K562 (cell line): ENCODE data around the gene REEP3. TPM values are rescaled to one million over a fixed set of nuclear protein-coding genes. Genes with fewer than 3 reads are reported as not detected.

Source experiments
- BCOR ChIP-seq: fragments of 450-650 bp; IDR thresholded peaks from 2 replicates; pipeline ENCODE4 v1.6.1; 2016
- EGR1 ChIP-seq: fragments of 450-650 bp; conservative IDR thresholded peaks from 2 replicates; pipeline ENCODE4 v1.6.1; 2017; ENCODE audit warnings: mild to moderate bottlenecking
- KLF16 ChIP-seq: IDR thresholded peaks from 2 replicates; pipeline ENCODE4 v1.6.1; 2016; ENCODE audit warnings: antibody characterized with exemption
- MEIS2 ChIP-seq: fragments of 450-650 bp; IDR thresholded peaks from 2 replicates; pipeline ENCODE4 v1.6.1; 2014; ENCODE audit warnings: mild to moderate bottlenecking; ENCODE audit not compliant: partially characterized antibody
- MTA2 ChIP-seq: fragments of 450-650 bp; IDR thresholded peaks from 2 replicates; pipeline ENCODE4 v1.6.1; 2016; ENCODE audit warnings: low read depth
- NBN ChIP-seq: fragments of 450-650 bp; IDR thresholded peaks from 2 replicates; pipeline ENCODE4 v1.6.1; 2016; ENCODE audit warnings: low read depth, mild to moderate bottlenecking
- POLR2A ChIP-seq: fragments of 450-650 bp; conservative IDR thresholded peaks from 2 replicates; pipeline ENCODE4 v1.6.1; 2016
- ZKSCAN8 ChIP-seq: fragments of 200-800 bp; sonication (Bioruptor generic); IDR thresholded peaks from 2 replicates; pipeline ENCODE4 v1.6.1; 2016; ENCODE audit warnings: missing genetic modification characterization, missing compliant biosample characterization
- ZNF253 ChIP-seq: fragments of 250-450 bp; sonication (Bioruptor Pico); conservative IDR thresholded peaks from 2 replicates; pipeline ENCODE4 v1.6.1; 2021; ENCODE audit warnings: mild to moderate bottlenecking
- polyA plus RNA-seq, 8 experiments: library from polyadenylated mRNA; depleted of rRNA in 4 of 8; stranded (reverse) in 5 of 8; unstranded in 3 of 8; fragments of >200 nt; fragmentation: Nextera tagmentation in 2 of 8; fragmentation: Illumina TruSeq in 1 of 8; extraction: Ambion mirVana in 2 of 8; extraction: Trizol in 1 of 8; gene quantifications; 2 replicates each; pipeline versions ENCODE4 v1.2.1 to v1.2.3, GENCODE V29; 2011 to 2014; ENCODE audit warnings: inconsistent platforms in 1 of 8, missing spikeins in 1 of 8
- total RNA-seq, 7 experiments: library from RNA; depleted of rRNA in 6 of 7; stranded (reverse); fragments of >200 nt in 6 of 7; fragmentation: Illumina TruSeq in 2 of 7; extraction: Trizol in 2 of 7; gene quantifications; 2 replicates each; pipeline versions ENCODE4 v1.2.1 to v1.2.3, GENCODE V29; 2011 to 2021; ENCODE audit warnings: low replicate concordance in 1 of 7
- TF ChIP-seq, protein P1 (sequence below): sonication (generic); formaldehyde crosslinking; IDR thresholded peaks from 2 replicates; pipeline ENCODE4 v1.4.0; 2020; ENCODE audit warnings: mild to moderate bottlenecking, missing genetic modification reagents
- TF ChIP-seq, protein P2 (sequence below): fragments of 450-650 bp; formaldehyde crosslinking; IDR thresholded peaks from 2 replicates; pipeline ENCODE4 v1.4.0; 2022; ENCODE audit warnings: mild to moderate bottlenecking, moderate library complexity
- TF ChIP-seq, protein P3 (sequence below): fragments of 450-650 bp; IDR thresholded peaks from 2 replicates; pipeline ENCODE4 v1.6.1; 2016; ENCODE audit warnings: low read depth, mild to moderate bottlenecking, moderate library complexity

The REEP3 gene
- total and polyA plus RNA-seq, 9 of the 15 experiments (the other 6 are each of a cell fraction or from before 2014, with no cell fraction given) = 3.4 to 13.4 (median 9.2) TPM

DNA sequence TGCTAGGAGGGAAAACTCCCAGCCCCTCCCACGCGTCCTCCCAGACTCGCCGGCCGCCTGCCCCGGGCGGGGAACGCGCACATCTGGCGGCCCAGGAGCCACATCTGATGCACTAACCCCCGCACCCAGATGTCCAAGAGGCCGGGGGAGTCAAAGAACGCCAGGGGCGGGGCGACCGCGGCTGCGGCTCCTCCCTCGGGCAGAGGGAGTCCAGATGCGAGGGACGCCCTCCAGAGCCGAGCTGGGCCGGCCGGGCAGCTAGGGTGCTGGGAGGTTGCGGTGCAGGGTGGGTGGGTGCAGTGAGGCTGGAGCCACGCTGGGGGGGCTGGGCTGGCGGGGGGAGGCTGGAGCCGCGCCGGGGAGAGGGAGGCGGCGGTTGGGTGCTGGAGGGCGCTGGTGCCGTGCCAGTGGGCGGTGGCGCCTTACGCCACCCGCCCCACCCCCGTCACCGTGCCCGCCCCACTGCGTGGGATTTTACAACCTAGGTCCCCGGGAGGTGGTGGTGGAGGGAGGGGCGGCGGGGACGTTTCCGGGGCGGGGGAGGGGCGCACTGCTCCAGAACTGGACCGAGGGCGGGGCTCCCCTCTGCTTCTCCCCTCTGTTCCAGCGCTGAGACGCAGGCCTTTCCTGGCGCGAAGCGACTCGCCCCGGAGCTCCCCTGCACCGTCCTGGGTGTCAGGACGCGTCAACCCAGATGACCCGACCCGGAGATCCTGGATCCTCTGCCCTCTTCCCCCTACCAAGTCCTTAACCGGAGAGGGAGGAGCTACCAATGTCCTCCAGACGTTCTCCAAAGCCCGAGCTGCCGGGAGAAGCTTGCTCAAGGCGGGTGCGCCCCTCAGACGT, 109.1 kb downstream of the REEP3 start (continued):
- TF ChIP-seq, protein P1, sequence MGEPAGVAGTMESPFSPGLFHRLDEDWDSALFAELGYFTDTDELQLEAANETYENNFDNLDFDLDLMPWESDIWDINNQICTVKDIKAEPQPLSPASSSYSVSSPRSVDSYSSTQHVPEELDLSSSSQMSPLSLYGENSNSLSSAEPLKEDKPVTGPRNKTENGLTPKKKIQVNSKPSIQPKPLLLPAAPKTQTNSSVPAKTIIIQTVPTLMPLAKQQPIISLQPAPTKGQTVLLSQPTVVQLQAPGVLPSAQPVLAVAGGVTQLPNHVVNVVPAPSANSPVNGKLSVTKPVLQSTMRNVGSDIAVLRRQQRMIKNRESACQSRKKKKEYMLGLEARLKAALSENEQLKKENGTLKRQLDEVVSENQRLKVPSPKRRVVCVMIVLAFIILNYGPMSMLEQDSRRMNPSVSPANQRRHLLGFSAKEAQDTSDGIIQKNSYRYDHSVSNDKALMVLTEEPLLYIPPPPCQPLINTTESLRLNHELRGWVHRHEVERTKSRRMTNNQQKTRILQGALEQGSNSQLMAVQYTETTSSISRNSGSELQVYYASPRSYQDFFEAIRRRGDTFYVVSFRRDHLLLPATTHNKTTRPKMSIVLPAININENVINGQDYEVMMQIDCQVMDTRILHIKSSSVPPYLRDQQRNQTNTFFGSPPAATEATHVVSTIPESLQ = no peak
- TF ChIP-seq MEIS2 (peak; percentile 33), KLF16 (peak; percentile 94), POLR2A (peak; percentile 75), NBN (peak; percentile 30; the same call in 1 of the 2 replicates), ZKSCAN8 (peak; percentile 59; the same call in 1 of the 2 replicates), MTA2 (peak; percentile 19; the same call in 1 of the 2 replicates), BCOR (0 out of 2 replicates have a peak, but pooled peaks have one; percentile 3), ZNF253 (no peak), EGR1 (peak; percentile 96)
- TF ChIP-seq, protein P2, sequence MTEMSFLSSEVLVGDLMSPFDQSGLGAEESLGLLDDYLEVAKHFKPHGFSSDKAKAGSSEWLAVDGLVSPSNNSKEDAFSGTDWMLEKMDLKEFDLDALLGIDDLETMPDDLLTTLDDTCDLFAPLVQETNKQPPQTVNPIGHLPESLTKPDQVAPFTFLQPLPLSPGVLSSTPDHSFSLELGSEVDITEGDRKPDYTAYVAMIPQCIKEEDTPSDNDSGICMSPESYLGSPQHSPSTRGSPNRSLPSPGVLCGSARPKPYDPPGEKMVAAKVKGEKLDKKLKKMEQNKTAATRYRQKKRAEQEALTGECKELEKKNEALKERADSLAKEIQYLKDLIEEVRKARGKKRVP = 0 out of 2 replicates have a peak, but pooled peaks have one; percentile 21
- TF ChIP-seq, protein P3, sequence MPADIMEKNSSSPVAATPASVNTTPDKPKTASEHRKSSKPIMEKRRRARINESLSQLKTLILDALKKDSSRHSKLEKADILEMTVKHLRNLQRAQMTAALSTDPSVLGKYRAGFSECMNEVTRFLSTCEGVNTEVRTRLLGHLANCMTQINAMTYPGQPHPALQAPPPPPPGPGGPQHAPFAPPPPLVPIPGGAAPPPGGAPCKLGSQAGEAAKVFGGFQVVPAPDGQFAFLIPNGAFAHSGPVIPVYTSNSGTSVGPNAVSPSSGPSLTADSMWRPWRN = peak; percentile 67
